HuH-7 (cell line): ENCODE data around the gene ZFHX3.
"Not testable (repeated sequence)": the region's sequence is repeated elsewhere in the genome, so short reads cannot be mapped to it uniquely, and the experiment has no call there.

Experiments
- DNase-seq: peaks from one replicate; pipeline ENCODE4 v3.0.0; 2011; ENCODE audit warnings: low spot score

ZFHX3 gene, protein sequence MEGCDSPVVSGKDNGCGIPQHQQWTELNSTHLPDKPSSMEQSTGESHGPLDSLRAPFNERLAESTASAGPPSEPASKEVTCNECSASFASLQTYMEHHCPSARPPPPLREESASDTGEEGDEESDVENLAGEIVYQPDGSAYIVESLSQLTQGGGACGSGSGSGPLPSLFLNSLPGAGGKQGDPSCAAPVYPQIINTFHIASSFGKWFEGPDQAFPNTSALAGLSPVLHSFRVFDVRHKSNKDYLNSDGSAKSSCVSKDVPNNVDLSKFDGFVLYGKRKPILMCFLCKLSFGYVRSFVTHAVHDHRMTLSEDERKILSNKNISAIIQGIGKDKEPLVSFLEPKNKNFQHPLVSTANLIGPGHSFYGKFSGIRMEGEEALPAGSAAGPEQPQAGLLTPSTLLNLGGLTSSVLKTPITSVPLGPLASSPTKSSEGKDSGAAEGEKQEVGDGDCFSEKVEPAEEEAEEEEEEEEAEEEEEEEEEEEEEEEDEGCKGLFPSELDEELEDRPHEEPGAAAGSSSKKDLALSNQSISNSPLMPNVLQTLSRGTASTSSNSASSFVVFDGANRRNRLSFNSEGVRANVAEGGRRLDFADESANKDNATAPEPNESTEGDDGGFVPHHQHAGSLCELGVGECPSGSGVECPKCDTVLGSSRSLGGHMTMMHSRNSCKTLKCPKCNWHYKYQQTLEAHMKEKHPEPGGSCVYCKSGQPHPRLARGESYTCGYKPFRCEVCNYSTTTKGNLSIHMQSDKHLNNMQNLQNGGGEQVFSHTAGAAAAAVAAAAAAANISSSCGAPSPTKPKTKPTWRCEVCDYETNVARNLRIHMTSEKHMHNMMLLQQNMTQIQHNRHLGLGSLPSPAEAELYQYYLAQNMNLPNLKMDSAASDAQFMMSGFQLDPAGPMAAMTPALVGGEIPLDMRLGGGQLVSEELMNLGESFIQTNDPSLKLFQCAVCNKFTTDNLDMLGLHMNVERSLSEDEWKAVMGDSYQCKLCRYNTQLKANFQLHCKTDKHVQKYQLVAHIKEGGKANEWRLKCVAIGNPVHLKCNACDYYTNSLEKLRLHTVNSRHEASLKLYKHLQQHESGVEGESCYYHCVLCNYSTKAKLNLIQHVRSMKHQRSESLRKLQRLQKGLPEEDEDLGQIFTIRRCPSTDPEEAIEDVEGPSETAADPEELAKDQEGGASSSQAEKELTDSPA (N-terminal part only)

GRCh38 chr16:73047536-73048291, at the start of gene ZFHX3:
ZFHX3 (minus strand) TSS chr16:73048128; CDS start chr16:72960145, 87,983 bp downstream.
- DNase-seq, result no peak

- DNase-seq, result no peak
Measured at GRCh38 chr16:73096510-73096909, 48.6 kb upstream of the ZFHX3 start.

GRCh38 chr16:73095885-73096421, 48.0 kb upstream of the ZFHX3 start:
- DNase-seq, result peak; percentile 49

GRCh38 chr16:73095142-73095820, 47.4 kb upstream of the ZFHX3 start:
- no peak for DNase-seq

- no peak for DNase-seq
Measured at GRCh38 chr16:73094371-73094770, 46.4 kb upstream of the ZFHX3 start.

GRCh38 chr16:73093146-73094144, 45.5 kb upstream of the ZFHX3 start:
- DNase-seq, result no peak

GRCh38 chr16:73092236-73092781, 44.4 kb upstream of the ZFHX3 start:
- no peak for DNase-seq

DNA sequence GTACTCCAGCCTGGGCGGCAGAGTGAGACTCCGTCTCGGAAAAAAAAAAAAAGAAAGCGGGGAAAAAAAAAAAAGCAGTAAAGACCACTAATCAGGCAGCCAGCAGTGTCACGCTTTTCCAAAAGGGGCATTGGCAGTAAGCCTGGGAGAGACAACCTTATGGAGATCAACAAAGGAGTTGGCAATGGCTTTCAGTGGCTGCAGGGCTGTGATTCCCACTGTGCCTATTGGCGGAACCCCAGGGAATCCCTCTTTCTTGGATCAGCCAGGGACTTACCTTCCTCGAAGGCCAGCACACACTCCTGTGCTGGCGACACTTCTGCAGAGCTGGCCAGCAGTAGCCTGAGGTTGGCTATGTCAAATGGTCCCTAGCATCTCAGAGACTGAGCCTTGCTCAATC, 43.2 kb upstream of the ZFHX3 start:
- DNase-seq, result no peak

DNA sequence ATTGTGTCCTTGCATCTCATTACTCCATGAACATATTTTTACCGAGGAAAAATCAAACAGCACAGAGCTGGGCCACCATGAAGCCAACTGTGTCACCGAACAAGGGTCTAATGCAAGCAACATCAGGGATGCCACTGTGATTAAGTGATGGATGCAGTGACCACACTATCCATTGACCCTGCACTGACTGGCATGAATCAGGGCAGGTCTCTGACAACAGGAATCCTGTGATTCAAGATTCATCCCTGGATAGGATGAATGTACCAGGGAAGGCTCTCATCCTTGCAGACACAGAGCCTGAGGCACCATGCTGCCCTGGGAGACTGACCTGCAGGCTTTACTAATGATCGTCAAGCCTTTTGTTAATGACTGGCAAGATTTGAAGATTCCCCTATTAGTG, 41.5 kb upstream of the ZFHX3 start:
- DNase-seq, result no peak

GRCh38 chr16:73086108-73086507, 38.2 kb upstream of the ZFHX3 start:
- DNase-seq, result no peak

GRCh38 chr16:73083271-73083670, 35.3 kb upstream of the ZFHX3 start:
- DNase-seq, result no peak

DNA sequence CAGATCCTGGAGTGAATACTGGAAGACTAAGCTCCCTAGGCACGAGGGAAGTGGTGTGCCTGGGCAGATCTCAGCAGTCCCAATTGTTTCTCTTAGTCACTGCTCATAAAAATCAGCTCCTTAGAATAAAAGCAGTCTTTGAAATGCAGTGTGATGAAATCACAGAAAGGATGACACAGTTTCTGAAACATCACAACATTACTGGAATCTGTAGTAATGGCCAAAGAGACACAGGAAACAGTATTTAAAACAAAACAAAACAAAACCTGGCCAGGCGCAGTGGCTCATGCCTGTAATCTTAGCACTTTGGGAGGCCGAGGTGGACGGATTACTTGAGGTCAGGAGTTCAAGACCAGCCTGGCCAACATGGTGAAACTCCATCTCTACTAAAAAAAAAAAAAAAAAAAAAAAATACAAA, 34.7 kb upstream of the ZFHX3 start:
- not testable (repeated sequence) for DNase-seq

GRCh38 chr16:73080931-73081330, 33.0 kb upstream of the ZFHX3 start:
- no peak for DNase-seq

GRCh38 chr16:73076324-73076810, 28.4 kb upstream of the ZFHX3 start:
- DNase-seq, result no peak

GRCh38 chr16:73074382-73074781, 26.5 kb upstream of the ZFHX3 start:
- no peak for DNase-seq

GRCh38 chr16:73072051-73072450, 24.1 kb upstream of the ZFHX3 start:
- not testable (repeated sequence) for DNase-seq

DNA sequence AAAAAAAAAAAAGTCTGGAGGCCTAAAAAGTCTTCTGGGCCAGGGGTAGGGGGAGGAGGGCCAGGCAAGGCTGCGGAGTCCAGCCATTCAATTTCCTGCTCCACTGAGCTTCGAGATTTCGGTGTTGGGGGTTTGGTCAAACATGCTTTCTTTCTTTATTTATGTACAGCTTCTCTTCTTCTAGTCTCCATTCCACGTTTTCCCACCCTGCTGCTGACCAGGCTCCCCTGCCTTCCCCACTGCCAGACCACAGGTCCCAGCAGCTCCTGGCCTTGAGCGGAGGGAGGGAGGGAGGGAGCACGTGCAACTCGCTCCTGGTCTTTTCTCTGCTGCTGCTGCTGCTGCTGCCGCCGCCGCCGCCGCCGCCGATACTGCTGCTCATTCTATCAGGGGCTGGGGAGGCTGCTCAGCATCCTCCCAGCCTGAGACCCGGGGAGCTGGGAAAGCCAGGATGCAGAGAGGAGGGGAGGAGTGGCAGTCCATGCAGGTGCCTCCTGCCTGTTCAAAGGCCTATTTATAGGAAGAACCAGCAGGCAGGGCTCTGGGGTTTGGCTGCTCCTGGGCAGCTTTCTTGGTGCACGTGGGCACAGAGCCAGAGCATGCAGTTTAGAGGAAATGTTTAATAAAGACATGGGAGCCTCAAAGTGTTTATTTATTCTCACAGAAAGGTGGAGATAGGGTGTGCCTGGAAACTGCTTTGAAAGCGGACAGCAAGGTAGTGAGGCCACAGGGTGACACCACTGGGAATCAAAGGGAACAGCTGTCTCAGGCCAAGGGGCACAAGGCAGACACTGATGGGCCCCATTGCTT, 23.4 kb upstream of the ZFHX3 start:
- no peak for DNase-seq
